ENCODE results near the gene MLLT6.

Gene MLLT6

GRCh38 chr17:38738007-38738662 is 33.1 kb downstream of the MLLT6 start:
- H4K20me1 ChIP-seq (ENCODE audit: insufficient read depth, low read length, poor library complexity, severe bottlenecking): peaks cover 2% of the 10 kb centered on the region
- no peaks in the 10 kb centered on the region for H3K9me3 ChIP-seq (ENCODE audit: insufficient read depth, low read depth, low read length)
- H3K4me1 ChIP-seq (ENCODE audit: insufficient read depth, low read length, poor library complexity, severe bottlenecking): peaks cover 17% of the 10 kb centered on the region
- H3K36me3 ChIP-seq (ENCODE audit: insufficient read depth, low read length): peaks cover 10% of the 10 kb centered on the region; the same call in 1 of the 2 replicates
- no peak overlapping the region for H2AFZ ChIP-seq (ENCODE audit: low read length)
- no peak overlapping the region for H3K4me3 ChIP-seq (ENCODE audit: low read length, poor library complexity, severe bottlenecking)
- no peak overlapping the region for H3K4me2 ChIP-seq (ENCODE audit: low read depth, low read length, poor library complexity, severe bottlenecking)
- no peaks in the 10 kb centered on the region; the same call in 1 of the 2 replicates for H3F3A ChIP-seq (ENCODE audit: low read depth)
- no peaks in the 10 kb centered on the region for H3K27me3 ChIP-seq (ENCODE audit: insufficient read depth, low read length, poor library complexity, severe bottlenecking)
- no peaks in the 10 kb centered on the region for H3K9me2 ChIP-seq (replicated peaks; ENCODE audit: low read depth, low read length)
- H3K79me2 ChIP-seq (ENCODE audit: insufficient read depth, low read length): peaks cover 22% of the 10 kb centered on the region; the same call in 1 of the 2 replicates
- TF ChIP-seq EZH2phosphoT487 (IDR thresholded peaks at IDR 0.05; ENCODE audit: borderline replicate concordance) (no peak), CTCF (conservative IDR thresholded peaks at IDR 0.05; ENCODE audit: low read length) (no peak)
- no peak overlapping the region for H3K9ac ChIP-seq (ENCODE audit: low read depth, low read length, poor library complexity, severe bottlenecking)

- H2AFZ ChIP-seq (ENCODE audit: low read length): no peak overlapping the region
- H3K4me2 ChIP-seq (ENCODE audit: low read depth, low read length, poor library complexity, severe bottlenecking): no peak overlapping the region
- H3K9me3 ChIP-seq (ENCODE audit: insufficient read depth, low read depth, low read length): no peaks in the 10 kb centered on the region
- H3K9me2 ChIP-seq (replicated peaks; ENCODE audit: low read depth, low read length): no peaks in the 10 kb centered on the region
- H3K9ac ChIP-seq (ENCODE audit: low read depth, low read length, poor library complexity, severe bottlenecking): no peak overlapping the region
- peaks cover 2% of the 10 kb centered on the region for H4K20me1 ChIP-seq (ENCODE audit: insufficient read depth, low read length, poor library complexity, severe bottlenecking)
- no peaks in the 10 kb centered on the region; the same call in 1 of the 2 replicates for H3F3A ChIP-seq (ENCODE audit: low read depth)
- no peak overlapping the region for H3K4me3 ChIP-seq (ENCODE audit: low read length, poor library complexity, severe bottlenecking)
- no peak for TF ChIP-seq EZH2phosphoT487 (IDR thresholded peaks at IDR 0.05; ENCODE audit: borderline replicate concordance)
- no peak for TF ChIP-seq CTCF (conservative IDR thresholded peaks at IDR 0.05; ENCODE audit: low read length)
- H3K79me2 ChIP-seq (ENCODE audit: insufficient read depth, low read length): peaks cover 27% of the 10 kb centered on the region; the same call in 1 of the 2 replicates
- H3K36me3 ChIP-seq (ENCODE audit: insufficient read depth, low read length): peaks cover 10% of the 10 kb centered on the region; the same call in 1 of the 2 replicates
- H3K27me3 ChIP-seq (ENCODE audit: insufficient read depth, low read length, poor library complexity, severe bottlenecking): no peaks in the 10 kb centered on the region
- peaks cover 22% of the 10 kb centered on the region for H3K4me1 ChIP-seq (ENCODE audit: insufficient read depth, low read length, poor library complexity, severe bottlenecking)
These were observed 33.6 kb downstream of the MLLT6 start for GRCh38 chr17:38738686-38739085.

- Histone ChIP-seq H3K4me3 (ENCODE audit: low read length, poor library complexity, severe bottlenecking) (no peak overlapping the region), H3K4me1 (ENCODE audit: insufficient read depth, low read length, poor library complexity, severe bottlenecking) (peaks cover 26% of the 10 kb centered on the region), H3K27me3 (ENCODE audit: insufficient read depth, low read length, poor library complexity, severe bottlenecking) (no peaks in the 10 kb centered on the region), H3K4me2 (ENCODE audit: low read depth, low read length, poor library complexity, severe bottlenecking) (no peak overlapping the region), H2AFZ (ENCODE audit: low read length) (no peak overlapping the region), H3K9me3 (ENCODE audit: insufficient read depth, low read depth, low read length) (no peaks in the 10 kb centered on the region), H3K9me2 (replicated peaks; ENCODE audit: low read depth, low read length) (no peaks in the 10 kb centered on the region), H3F3A (ENCODE audit: low read depth) (no peaks in the 10 kb centered on the region; the same call in 1 of the 2 replicates), H4K20me1 (ENCODE audit: insufficient read depth, low read length, poor library complexity, severe bottlenecking) (peaks cover 2% of the 10 kb centered on the region), H3K79me2 (ENCODE audit: insufficient read depth, low read length) (peaks cover 32% of the 10 kb centered on the region; the same call in 1 of the 2 replicates), H3K36me3 (ENCODE audit: insufficient read depth, low read length) (peaks cover 10% of the 10 kb centered on the region; the same call in 1 of the 2 replicates), H3K9ac (ENCODE audit: low read depth, low read length, poor library complexity, severe bottlenecking) (no peak overlapping the region)
- TF ChIP-seq EZH2phosphoT487 (IDR thresholded peaks at IDR 0.05; ENCODE audit: borderline replicate concordance): no peak
- no peak for TF ChIP-seq CTCF (conservative IDR thresholded peaks at IDR 0.05; ENCODE audit: low read length)
These were observed 34.2 kb downstream of the MLLT6 start for GRCh38 chr17:38739305-38739704.

Data from Loucy (cell line).